Endodermal cell (in vitro differentiated cells): ENCODE data around the gene SSR4. TPM values are rescaled to one million over a fixed set of nuclear protein-coding genes. Genes with fewer than 3 reads are reported as not detected.
A peak's percentile ranks its signal among the peaks of the same experiment; 100 is the strongest.

Experiments
- DNase-seq: peaks from one replicate; pipeline ENCODE4 v3.0.0-alpha.2; 2017
- H3K27ac ChIP-seq: 2 replicates; pipeline ENCODE4 v1.5.1; 2013; ENCODE audit warnings: mild to moderate bottlenecking, low read depth, low read length, moderate library complexity
- H3K27me3 ChIP-seq: 2 replicates; pipeline ENCODE4 v1.6.1; 2013; ENCODE audit warnings: mild to moderate bottlenecking, low read length, moderate library complexity; ENCODE audit not compliant: insufficient read depth, control insufficient read depth, poor library complexity, severe bottlenecking
- H3K36me3 ChIP-seq: 2 replicates; pipeline ENCODE4 v1.7.0; 2013; ENCODE audit warnings: mild to moderate bottlenecking, low read length, moderate library complexity; ENCODE audit not compliant: control insufficient read depth, insufficient read depth
- H3K4me1 ChIP-seq: one replicate; pipeline ENCODE4 v1.7.0; 2013; ENCODE audit warnings: low read length; ENCODE audit not compliant: control insufficient read depth, insufficient read depth
- H3K4me3 ChIP-seq: 2 replicates; pipeline ENCODE4 v1.5.1; 2013; ENCODE audit warnings: mild to moderate bottlenecking, low read length, moderate library complexity
- H3K9ac ChIP-seq: 2 replicates; pipeline ENCODE4 v1.6.1; 2013; ENCODE audit warnings: mild to moderate bottlenecking, low read length, moderate library complexity; ENCODE audit not compliant: poor library complexity, severe bottlenecking; ENCODE audit errors: extremely low read depth
- H3K9me3 ChIP-seq: 2 replicates; pipeline ENCODE4 v1.6.1; 2013; ENCODE audit warnings: mild to moderate bottlenecking, low read length, moderate library complexity; ENCODE audit not compliant: control insufficient read depth
- H3K27ac Mint-ChIP-seq: 2 replicates; pipeline ENCODE4 v1.8.0; 2020; ENCODE audit warnings: mixed read lengths
- H3K27me3 Mint-ChIP-seq: 2 replicates; pipeline ENCODE4 v1.8.0; 2021; ENCODE audit warnings: mild to moderate bottlenecking, mixed read lengths; ENCODE audit not compliant: insufficient read depth
- H3K36me3 Mint-ChIP-seq: 2 replicates; pipeline ENCODE4 v1.8.0; 2020; ENCODE audit warnings: low read depth, mixed read lengths
- H3K4me1 Mint-ChIP-seq: 2 replicates; pipeline ENCODE4 v1.8.0; 2020; ENCODE audit warnings: mixed read lengths
- H3K4me3 Mint-ChIP-seq: 2 replicates; pipeline ENCODE4 v1.8.0; 2020; ENCODE audit warnings: mild to moderate bottlenecking, moderate library complexity, mixed read lengths
- H3K9me3 Mint-ChIP-seq: 2 replicates; pipeline ENCODE4 v1.8.0; 2020; ENCODE audit warnings: mild to moderate bottlenecking, mixed read lengths
- WGBS, 2 experiments: methylation state at CpG; one replicate each; pipeline versions ENCODE4 v1.1.5 to v1.1.7; 2013; ENCODE audit warnings: missing lambda C conversion rate in 2 of 2, mixed read lengths in 1 of 2; ENCODE audit not compliant: insufficient coverage in 1 of 2, insufficient read length in 1 of 2; 5-methylcytosine and 5-hydroxymethylcytosine counted together
- total RNA-seq, 2 donors: library from RNA; stranded (reverse); fragmentation: NEBNext Ultra II Directional in 1 of 2; extraction: Animal tissue kit (Norgen Biotek cat#: 25700) in 1 of 2; gene quantifications; 2 replicates in 1 of 2; 3 replicates in 1 of 2; pipeline ENCODE4 v1.2.1, GENCODE V29; 2021
- TF ChIP-seq, protein P1 (sequence below): fragments of 200-600 bp; sonication (generic); conservative IDR thresholded peaks from 2 replicates; pipeline ENCODE4 v1.5.0; 2021; ENCODE audit warnings: antibody characterized with exemption, mild to moderate bottlenecking

The SSR4 gene
- total RNA-seq, 2 donors from 2014 or later, result 220 to 236 TPM

DNA sequence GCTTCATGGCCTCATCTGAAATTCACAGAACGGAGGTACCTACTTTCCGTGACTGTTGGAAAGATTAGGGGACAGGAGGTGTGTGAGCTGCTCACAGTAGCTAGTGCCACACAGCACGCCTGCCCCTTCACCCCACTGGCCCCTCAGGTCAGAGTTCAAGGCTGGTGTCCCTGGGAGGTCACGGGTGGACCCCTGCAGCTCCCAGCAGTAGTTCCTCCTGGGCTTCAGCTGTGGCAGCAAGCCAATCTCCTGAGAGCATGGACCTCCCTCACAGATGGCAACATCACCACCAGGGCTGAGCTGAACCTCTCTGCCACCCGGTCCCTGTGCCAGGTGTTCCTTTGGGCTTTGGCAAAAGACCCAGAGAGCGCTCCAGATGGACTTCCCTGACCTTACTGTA, 2.1 kb upstream of the SSR4 start:
- no peaks in the 10 kb centered on the region for H3K9me3 ChIP-seq
- no peaks in the 10 kb centered on the region for H3K27me3 ChIP-seq
- 95 to 100% methylated on average over 1 to 6 of the region's 6 CpGs for WGBS, 2 experiments
- no peak overlapping the region for H3K9ac ChIP-seq
- no peak overlapping the region for H3K27ac ChIP-seq
- Mint-ChIP-seq H3K27ac (no peak overlapping the region), H3K9me3 (peaks cover 59% of the 10 kb centered on the region), H3K4me3 (no peak overlapping the region), H3K27me3 (no peaks in the 10 kb centered on the region), H3K4me1 (peaks cover 7% of the 10 kb centered on the region), H3K36me3 (peaks cover 25% of the 10 kb centered on the region)
- no peak overlapping the region for H3K4me3 ChIP-seq
- TF ChIP-seq, protein P1, sequence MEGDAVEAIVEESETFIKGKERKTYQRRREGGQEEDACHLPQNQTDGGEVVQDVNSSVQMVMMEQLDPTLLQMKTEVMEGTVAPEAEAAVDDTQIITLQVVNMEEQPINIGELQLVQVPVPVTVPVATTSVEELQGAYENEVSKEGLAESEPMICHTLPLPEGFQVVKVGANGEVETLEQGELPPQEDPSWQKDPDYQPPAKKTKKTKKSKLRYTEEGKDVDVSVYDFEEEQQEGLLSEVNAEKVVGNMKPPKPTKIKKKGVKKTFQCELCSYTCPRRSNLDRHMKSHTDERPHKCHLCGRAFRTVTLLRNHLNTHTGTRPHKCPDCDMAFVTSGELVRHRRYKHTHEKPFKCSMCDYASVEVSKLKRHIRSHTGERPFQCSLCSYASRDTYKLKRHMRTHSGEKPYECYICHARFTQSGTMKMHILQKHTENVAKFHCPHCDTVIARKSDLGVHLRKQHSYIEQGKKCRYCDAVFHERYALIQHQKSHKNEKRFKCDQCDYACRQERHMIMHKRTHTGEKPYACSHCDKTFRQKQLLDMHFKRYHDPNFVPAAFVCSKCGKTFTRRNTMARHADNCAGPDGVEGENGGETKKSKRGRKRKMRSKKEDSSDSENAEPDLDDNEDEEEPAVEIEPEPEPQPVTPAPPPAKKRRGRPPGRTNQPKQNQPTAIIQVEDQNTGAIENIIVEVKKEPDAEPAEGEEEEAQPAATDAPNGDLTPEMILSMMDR, result no peak
- no peak for DNase-seq
- H3K4me1 ChIP-seq, result no peaks in the 10 kb centered on the region
- H3K36me3 ChIP-seq, result peaks cover 4% of the 10 kb centered on the region

DNA sequence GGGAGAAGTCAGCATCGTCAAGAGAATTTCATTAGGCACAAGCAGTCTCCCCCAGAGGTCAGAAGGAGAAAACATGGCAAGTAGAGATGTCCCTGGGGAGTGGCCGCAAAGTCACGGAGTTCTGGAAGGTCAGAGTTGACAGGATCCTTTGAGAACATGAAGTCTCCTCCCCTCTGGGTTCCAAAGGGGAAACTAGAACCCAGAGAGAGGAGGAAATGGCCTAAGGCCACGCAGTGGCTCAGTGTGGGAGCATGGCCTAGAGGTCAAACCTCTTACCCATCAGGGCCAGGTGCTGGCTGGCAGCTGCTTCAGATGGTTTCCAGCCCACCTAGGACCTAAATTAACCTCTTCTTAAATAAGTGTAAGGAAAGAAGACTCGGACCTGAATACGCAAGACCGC, 1.2 kb upstream of the SSR4 start:
- Histone ChIP-seq H3K4me3 (peak overlapping the region; percentile 90), H3K4me1 (no peaks in the 10 kb centered on the region), H3K27me3 (no peaks in the 10 kb centered on the region), H3K9ac (peak overlapping the region; percentile 71), H3K36me3 (peaks cover 4% of the 10 kb centered on the region), H3K27ac (peak overlapping the region; percentile 38), H3K9me3 (no peaks in the 10 kb centered on the region)
- peaks cover 26% of the 10 kb centered on the region for H3K36me3 Mint-ChIP-seq
- H3K4me3 Mint-ChIP-seq, result peak overlapping the region; percentile 81
- DNase-seq, result no peak
- TF ChIP-seq, protein P1, result no peak
- no peaks in the 10 kb centered on the region for H3K27me3 Mint-ChIP-seq
- peak overlapping the region; percentile 81 for H3K27ac Mint-ChIP-seq
- peaks cover 60% of the 10 kb centered on the region for H3K9me3 Mint-ChIP-seq
- 53 to 71% methylated on average over 2 to 7 of the region's 7 CpGs for WGBS, 2 experiments
- peaks cover 7% of the 10 kb centered on the region for H3K4me1 Mint-ChIP-seq

DNA sequence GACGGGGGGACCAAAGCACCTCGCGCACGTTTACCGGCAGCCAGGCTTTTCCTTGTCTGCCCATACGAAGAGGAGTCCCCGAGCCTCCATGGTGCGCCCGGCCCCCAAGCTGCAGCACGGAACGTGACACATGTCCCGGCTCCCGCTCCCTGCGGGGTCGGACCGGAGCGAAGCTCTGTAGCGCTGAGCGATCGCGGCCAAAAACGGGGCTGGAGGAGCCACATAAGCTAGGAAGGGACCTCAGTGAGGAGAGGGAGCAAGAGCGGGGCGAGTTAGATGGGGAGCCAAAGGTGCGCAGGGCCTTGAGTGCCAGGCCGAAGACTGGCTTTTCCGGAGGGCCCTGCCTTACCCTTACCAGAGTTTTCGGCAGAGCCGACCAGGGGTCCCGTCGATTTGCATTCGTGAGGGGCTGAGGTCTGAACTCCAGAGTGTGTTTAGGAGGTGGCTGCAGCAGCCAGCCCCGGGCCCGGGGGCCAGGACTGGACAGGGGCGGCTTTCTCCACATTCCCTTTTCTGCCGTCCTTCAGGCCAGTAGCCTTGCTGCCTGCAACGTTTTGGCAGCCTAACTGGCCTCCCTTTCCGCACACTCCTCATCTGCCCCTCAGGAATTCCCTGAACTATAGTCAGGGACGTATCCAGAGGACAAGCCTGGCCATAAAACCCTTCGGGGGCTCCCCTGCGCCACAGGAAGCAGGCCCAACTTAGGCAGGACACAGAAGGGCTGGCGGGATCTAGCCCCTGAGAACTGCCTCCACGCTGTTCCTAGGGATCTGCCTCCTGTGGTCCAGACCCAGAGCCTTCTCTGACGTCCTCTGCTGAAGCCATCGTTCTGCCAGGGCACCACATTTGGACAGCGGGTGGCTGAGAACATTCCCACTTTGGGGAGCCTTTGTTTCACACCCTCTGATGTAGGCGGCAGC, 689 bp downstream of the SSR4 start:
- H3K4me3 Mint-ChIP-seq, result peak overlapping the region; percentile 81
- H3K27ac Mint-ChIP-seq, result peak overlapping the region; percentile 86
- no peaks in the 10 kb centered on the region for H3K27me3 Mint-ChIP-seq
- Histone ChIP-seq H3K4me3 (peak overlapping the region; percentile 90), H3K27ac (peak overlapping the region; percentile 84), H3K4me1 (no peaks in the 10 kb centered on the region), H3K9me3 (no peaks in the 10 kb centered on the region), H3K27me3 (no peaks in the 10 kb centered on the region), H3K36me3 (peaks cover 4% of the 10 kb centered on the region), H3K9ac (peak overlapping the region; percentile 47)
- peaks cover 57% of the 10 kb centered on the region for H3K9me3 Mint-ChIP-seq
- TF ChIP-seq, protein P1, result no peak
- DNase-seq, result no peak
- WGBS, 2 experiments, result 16 to 33% methylated on average over 3 to 47 of the region's 47 CpGs
- peaks cover 7% of the 10 kb centered on the region for H3K4me1 Mint-ChIP-seq
- peaks cover 20% of the 10 kb centered on the region for H3K36me3 Mint-ChIP-seq
